HG02973 (cell line): Measurements from ENCODE around the gene ZIC4.

Experiments
- ATAC-seq: cut with Tn5 transposase; IDR thresholded peaks from one replicate; pipeline ENCODE4 v1.9.1; 2021; ENCODE audit warnings: moderate library complexity; ENCODE audit not compliant: unreplicated experiment

ZIC4 gene

DNA sequence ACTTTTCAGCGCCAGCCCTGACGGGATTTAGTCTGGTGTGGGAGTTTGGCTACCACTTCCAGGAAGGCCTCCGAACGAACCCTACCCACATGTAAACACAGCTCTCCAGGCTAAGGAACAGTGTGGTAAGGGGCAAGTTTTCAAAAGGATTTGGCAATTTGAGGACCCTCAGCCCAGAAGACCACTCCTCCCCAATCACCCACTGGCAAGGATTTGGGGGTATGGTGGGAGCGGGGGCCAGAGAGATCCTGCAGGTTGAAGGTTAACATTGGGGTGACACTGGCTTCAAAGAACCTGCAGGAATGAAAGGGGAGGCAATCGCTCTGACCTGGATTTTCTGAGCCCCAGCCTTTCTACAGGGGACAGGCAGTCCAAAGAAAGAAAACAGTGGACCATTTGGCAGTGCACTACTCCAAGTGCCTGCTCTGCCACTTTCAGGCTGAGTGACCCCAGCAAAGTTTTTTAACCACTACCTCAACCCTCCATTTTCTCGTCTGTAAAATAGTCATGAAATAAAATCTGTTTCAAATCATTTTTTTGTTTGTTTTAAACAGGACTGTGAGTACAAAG lies 34.5 kb downstream of the ZIC4 start:
- ATAC-seq: no peak

DNA sequence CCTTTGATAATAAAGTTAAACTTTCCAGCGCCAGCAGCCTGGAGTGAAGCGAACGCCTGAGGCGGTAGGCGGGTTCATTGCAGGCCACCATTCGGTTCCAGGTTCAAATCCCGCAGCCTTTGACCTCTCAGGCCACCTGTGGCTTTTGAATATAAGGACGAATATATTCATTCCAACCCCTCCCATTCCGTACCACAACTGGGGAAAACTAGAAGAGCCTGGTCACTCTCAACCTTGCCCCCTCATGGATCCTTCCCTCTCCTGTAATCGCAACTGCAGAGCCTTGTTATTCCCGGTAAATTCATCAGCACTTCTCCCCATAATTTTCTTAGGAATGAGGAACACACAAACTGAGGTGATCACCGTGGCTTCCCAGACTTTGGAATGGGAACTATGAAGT lies 35.2 kb downstream of the ZIC4 start:
- ATAC-seq: no peak

DNA sequence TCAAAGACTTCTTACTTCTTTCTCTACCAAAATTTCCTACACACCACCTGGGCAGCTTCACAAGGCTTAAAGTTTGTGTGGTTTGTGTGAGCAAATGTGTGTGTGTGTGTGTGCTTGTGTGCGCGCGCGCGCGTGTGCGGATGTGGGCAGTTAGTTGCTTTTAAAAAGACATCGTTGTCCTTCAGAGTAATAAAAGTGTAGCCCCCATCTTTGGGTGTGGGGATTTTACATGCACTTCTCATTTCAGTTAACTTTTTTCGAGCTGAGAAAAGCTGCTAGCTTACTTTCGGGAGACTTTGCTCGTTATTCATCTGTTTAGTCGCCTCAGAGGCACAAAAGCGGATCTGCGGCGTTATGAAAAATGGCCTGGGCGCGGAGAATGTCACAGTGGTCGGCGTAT lies 36.0 kb downstream of the ZIC4 start:
- no peak for ATAC-seq

DNA sequence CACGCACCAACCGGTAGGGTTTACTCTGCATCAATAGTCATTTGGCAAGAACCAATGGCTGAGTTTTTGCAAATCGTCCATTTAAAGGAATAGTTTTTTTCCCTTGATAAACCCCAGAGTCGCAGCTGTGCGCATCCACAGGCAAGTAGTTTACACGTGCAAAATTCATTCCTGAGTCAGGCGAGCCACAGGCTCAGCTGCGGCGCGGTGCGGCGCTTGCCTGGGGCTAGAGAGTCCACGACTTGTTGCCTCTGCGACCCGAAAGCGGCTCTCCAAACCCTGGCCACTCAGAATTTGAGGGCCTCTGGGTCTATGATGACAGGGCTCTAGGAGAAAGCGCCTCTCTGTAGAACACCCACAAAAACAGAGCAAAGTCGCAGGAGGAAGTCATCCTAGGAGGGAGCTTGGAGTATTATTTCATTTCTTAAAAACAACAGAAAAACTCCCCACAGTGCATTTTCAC lies 36.7 kb downstream of the ZIC4 start:
- ATAC-seq: no peak

DNA sequence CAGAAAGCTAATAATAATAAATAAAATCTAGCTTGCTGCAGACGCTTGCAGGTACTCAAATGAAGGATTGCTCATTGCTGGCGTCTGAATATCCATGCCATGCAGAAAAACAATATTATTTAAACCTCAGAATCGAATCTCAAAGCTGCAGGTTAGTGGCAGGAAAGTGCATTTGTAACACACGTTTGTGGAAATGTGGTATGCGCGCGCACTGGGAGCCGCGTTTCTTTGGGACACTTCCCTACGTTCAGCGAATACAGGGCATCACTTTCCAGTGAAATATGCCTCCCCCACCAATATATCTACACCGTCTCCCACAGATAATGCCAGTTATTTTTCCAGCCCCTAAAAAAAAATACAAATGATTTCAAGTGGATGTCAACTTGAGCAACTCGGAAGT lies 37.1 kb downstream of the ZIC4 start:
- no peak for ATAC-seq

DNA sequence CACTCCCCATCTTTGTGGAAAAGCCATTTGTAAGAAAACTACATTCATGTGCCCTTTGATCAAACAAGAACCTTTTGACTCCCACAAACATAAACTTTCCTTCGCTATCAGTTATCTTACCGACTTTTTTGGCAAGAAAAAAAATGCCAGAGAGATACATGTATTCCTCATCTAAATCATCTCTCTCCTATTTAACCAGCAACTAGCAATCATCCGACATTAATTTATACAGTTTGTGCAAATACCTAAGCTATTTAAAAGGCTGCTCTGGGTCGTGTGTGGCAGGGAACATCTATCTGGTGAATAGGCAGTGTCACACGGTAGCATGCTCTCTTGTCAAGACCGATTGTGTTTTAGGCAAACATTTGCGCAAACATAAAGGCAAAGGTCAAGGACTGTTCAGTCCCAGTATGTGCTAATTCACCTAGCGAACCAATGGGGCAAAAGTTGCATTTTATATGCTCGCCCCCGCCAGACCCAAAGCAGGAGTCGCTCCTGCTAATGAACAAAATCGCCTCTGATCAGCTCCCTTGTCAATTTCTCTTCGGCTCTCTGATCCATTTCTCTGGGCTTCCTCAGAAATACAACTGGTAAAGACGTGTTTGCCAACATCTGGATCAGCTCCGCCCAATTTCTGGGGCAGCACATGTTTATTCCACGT lies 37.7 kb downstream of the ZIC4 start:
- no peak for ATAC-seq

DNA sequence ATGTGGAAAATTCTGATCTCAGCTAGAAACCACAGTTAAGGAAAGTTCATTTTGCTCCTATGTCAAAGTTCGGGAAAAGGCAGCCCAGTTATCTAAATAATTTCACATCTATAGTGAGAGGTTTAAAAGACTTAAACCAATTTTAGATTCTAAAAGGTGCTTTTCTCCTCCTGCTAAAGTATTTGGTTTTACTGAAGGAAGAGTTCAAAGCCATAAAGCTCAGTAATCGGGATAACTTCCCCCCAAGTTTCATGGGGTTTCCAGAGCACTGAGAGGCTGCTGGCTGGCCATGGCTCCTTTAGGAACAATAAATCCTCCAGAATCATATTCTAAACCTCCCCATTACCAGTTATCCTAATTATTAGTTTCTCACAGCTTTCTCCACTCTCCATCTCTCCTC lies 38.2 kb downstream of the ZIC4 start:
- no peak for ATAC-seq

DNA sequence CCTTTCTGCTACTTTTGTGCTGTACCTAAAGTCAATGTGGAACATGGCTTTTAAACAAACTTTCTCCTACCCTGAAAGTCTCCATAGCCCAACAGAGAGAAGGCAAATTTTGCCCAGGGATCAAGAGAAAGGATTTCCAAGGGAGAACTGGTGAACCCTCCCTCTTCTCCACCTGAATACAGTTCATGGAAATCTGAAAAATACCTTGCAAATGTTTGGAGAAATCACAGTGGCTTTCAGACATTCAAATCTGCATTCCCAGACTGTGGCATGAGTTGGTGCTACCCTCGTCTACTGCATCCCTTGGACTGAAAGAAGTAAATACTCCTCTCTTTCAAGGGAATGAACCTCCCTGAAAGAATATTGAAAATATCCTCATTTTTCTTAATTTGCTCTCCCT lies 38.7 kb downstream of the ZIC4 start:
- ATAC-seq: no peak

DNA sequence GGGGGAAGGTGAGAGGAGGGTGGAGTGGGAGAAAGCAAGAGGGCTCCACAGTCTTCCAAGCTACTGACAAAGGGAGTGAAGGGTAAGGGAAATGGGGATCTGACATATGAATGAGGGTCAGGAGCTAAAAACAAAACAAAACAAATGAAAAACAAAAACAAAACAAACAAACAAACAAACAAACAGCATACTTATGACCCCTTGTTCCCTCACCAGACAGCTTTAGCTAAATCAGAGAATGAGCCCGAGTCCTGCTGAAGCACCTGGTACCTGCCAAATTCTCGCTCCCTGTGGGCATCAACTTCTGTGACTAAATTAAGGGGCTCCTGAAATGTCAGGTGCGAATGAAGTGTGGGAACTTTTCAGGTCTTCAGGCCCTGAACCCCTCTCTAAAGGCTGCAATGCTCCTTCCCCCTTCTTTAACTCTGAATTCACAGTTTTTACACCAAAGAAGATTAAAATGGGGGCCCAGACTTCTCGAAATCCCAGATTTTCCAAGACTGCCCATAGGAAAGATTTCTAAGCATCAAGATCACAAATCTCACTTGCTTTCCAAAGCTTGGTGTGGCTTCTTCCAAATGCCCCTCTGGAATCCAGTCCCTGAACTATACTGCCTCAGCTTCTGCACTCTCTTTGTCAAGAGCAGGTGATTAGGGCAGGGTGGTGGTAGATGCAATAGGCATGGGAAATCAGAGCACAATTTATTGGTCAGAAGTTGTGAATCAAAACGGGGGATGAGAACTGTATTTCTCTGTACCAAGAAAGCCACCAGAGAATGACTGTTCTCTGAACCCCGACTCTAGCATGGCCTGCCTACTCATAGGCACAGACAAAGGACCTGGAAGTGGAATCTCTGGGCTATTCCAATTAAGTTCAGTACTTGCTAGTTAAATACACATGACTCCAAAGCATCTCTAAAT lies 40.9 kb downstream of the ZIC4 start:
- no peak for ATAC-seq

DNA sequence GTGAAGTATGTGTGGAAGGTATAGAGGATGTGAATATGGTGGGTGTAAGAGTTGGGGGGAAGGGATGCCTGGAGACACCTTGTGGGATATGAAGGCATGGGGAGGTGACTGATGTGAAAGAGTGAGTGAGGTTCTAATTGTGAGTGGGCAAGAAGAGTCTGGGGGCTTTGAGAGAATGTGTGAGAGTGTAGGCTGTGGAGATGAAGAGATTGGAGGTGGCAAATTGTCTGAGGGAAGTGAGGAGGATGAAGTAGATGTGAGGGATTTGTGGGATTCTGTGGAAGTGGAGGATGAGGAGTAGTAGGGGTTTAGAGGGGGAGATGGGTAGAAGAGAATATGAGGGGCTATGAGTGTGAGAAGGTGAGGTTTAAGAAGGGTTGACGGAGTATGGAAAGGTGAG lies 41.6 kb downstream of the ZIC4 start:
- no peak for ATAC-seq

DNA sequence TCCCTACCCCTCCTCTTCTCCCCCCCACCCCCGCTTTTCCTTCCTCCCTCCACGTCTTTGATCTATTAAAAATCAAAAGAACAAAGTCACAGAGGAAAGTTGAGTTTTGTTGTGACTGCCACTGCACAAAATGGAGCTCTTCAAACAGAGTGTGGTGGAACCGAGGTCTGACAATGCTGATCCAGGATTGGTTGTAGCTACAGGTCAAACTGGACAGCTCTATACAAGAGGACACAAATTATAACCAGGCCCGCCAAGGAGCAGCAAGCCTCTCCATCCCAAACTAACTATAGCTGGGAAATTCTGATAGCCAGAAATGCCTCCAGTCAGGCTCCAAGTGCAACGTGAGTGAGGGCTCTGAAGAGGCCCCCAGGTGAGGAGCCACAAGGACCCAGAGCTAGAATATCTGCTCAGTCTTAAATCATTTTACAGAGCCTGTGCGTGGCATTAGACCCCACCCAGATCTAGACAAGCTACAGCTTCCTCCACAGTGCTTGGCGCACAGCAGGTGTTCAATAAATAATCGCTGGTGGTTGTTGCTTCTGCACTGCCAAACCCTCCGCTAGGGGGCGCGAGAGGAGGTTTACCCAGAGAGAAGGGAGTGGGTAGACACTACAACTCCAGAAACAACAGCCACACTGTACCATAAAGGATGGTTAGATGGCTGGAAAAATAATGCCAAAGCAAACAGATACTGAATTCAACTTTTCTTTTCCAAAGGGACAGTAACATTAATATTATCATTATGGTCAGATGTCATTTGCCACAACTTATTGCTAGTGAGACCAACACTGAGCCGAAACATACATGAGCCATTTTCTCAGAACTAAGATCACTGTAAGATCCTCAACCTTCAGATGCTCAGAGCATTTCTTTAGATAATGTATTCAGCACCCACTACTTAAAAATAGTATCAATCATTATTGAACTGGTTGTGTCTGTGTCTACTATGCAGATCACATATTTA lies 44.6 kb downstream of the ZIC4 start:
- peak; percentile 73 for ATAC-seq

DNA sequence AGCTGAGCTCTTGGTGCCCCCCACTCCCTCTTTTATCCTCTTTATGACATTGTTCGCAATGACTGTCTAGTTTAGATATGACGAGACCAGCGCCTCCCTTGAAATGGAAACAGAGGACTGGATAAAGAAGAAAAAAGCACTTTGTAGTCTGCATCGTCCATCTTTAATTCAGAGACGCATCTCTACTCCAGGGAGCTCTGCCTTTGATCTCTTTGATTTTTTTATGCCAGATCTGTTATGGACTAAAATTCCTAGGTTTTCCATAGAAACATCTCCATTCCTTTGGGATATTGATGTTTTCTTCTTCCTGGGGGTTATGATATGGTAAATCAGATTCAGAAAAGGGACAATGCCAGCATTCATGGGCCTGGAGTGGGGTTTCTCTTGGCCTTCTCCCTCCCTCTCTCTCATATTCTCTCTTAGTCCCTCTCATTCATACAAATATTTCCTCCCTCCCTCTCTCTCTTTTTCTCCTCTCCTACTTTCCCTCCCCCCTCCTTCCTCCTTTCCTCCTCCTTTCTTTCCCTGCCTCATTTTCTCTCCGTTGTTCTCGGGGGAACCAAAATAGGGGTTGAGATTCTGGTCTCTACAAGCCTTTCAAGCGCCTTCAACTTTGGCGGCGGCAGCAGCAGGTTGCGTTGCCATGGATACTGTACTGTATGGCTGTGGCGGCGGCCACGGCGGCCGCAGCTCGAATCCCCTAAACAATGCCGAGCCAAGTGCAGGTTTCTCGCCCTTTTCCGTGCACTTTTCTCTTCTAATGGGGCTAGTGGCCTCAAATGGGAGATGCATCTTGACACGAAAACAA lies 45.5 kb downstream of the ZIC4 start:
- ATAC-seq: peak; percentile 45

DNA sequence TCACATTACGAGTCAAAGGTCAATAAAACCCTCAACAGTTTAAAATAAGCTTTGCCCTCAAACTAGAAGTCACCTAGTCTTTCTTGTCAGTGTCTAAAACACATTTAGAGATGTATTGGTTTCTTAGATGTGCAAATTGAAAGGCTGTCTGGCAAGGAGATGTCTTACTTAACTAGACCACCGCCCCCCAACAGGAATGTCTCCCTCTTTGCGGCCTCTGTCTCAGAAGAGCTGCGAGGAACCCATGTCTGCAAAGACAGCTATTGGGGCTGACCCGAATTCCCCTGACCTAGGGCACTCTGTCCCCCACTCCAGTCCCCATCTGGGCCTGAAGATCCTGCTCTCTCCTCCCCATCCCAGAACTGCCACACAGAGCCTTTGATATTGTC lies 46.3 kb downstream of the ZIC4 start:
- no peak for ATAC-seq

DNA sequence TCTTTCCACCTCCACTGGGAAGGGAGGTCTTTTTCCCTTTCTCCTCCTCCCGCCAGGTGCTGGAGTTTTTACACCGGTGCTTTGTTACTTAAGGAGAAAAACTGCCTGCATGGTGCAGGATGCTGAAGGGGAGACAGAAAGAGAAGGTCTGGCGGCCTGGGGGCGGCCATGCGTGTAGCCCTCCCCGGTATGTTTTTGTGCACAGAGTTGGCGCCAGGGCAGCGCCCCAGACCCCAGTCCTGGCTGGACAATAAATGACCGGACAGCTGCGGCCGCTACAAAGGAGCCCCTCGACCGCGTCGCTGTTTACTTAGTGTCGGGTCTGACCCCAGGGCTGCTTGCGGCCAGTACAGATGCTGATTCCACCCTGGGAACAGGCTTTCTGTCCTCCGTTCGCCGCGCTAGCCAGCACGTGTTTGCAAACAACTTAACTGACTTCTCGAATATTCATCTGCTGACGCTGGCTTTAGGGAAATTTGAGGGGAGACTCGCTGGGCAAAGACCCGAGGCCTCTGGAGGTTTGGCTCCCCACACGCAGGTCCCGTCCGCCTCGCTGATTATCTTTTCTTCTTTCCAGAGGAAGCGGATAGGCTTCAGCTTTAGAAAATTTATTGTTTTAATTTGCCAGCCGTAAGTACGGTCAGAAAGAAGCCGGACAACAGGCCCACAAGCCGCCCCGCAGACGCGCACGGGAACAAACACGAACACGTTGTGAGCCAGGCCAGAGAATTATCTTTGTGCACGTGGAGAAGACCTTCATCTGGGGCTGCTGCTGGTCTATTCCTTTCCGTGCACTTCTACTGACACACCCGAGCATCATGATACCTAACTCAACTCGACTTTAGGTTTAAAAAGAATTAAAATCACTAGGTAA lies 46.9 kb downstream of the ZIC4 start:
- no peak for ATAC-seq

DNA sequence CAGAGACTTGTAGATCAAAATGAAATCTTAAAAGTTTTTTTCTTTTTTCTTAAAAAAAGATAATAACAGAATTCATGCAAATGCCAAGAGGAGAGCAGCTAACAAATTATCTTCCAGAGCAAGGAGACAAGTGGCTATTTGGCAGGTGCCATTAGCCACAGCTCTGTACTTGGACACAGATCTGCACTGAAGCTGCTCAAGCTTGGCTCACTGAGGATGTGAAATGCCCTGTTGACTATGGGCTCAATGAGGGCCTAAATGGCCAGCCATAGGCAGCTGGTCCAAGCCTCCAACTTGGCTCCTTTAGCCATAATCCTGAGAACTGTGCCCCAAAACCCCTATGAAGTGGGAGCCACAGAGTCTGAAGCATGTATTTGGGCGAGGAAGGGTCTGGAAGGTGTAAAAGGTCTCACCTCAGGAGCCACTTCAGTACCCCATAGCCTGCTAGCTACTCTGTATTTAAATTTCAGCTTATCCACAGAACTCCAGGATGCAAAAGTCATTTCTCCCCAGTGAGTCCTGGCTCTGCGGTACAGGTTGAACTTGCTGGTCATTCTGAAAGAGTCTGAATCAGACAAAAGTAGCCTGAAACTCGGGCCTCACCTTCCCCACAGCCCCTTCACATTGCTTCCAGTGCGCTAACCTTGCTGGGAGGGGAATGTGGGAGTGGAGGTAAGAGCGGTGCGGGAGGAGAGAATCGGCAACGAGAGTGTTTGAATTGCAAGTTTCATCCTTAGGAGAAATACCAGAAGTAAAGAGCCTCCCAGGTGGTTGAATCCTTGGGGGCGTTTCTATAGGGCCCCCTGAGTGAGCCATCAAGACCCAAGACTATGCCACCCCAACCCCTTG lies 48.0 kb downstream of the ZIC4 start:
- no peak for ATAC-seq

DNA sequence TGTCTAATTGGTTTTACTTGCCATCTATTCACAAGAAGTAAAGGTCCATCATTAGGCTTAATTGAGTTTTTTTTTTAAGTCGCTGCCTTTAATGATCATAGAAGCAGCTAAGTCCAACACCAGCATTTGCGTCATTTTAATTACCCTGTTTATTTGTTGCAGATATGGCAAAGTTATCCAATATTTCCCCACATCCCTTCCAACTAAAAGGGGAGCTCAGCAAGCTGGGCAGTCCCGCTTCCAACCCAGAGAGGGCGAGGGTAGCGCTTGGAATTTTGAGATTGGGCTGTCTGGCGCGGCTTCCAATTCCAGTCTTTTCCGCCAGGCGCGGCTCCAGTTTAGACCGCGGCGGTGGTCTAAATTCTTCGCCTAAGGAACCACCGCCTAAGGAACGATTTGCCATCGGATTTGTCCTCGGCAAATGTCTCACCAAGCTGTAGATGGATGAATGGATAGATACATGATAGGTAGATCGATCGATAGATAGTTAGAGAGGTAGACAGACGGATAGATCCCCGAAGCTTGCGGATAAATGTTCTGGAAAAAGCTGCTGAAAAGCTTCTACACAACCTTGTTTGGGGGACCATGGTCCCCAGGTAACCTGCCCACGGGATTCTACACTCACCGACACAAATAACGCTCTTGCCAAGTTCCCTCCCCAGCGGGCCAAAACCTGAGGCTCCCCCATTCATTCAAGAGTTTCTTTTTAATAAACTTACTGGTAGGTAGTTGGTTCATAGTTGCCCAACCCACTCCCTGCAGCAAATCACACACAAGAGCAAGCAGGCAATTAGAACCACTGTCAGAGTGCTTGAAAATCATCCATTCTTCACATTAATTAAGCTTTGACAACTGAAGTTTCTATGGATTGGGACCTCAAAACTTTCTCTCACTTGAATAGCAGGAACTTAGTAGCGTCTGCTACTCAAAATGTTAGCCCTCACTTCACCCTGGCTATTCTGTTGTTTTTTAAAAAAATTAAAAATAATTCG lies 49.1 kb downstream of the ZIC4 start:
- ATAC-seq: no peak
